ENCODE measurements around the gene C1orf74.

DNA sequence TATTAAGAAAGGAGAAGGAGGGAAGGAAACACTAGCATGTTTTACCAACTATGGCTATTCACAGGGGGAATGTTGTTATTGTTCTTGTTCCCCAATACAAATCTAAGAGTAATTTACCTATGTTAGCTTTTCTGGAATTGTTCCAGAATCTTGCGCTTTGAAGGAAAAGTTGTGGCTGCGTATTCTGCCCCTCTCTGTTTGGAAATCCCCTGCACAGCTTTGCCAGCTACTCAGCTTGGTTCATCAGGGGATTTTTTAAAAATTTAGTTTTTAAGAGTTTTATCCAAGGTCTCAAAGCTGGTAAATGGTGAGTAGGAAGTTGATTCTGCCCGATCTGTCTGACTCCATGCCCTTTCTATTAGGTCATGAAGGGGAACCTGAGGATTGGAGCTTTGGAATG is 31.1 kb upstream of the C1orf74 start:
- TF ChIP-seq, protein P1, sequence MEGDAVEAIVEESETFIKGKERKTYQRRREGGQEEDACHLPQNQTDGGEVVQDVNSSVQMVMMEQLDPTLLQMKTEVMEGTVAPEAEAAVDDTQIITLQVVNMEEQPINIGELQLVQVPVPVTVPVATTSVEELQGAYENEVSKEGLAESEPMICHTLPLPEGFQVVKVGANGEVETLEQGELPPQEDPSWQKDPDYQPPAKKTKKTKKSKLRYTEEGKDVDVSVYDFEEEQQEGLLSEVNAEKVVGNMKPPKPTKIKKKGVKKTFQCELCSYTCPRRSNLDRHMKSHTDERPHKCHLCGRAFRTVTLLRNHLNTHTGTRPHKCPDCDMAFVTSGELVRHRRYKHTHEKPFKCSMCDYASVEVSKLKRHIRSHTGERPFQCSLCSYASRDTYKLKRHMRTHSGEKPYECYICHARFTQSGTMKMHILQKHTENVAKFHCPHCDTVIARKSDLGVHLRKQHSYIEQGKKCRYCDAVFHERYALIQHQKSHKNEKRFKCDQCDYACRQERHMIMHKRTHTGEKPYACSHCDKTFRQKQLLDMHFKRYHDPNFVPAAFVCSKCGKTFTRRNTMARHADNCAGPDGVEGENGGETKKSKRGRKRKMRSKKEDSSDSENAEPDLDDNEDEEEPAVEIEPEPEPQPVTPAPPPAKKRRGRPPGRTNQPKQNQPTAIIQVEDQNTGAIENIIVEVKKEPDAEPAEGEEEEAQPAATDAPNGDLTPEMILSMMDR (IDR thresholded peaks at IDR 0.05), result no peak
- no peak for TF ChIP-seq POLR2AphosphoS5 (IDR thresholded peaks at IDR 0.05)
- no peak for TF ChIP-seq POLR2A (IDR thresholded peaks at IDR 0.05)
- TF ChIP-seq EP300 (IDR thresholded peaks at IDR 0.05), result no peak
